Loucy (cell line): ENCODE data around the gene TMEM30B.

Source experiments
- EZH2phosphoT487 ChIP-seq: fragments of 200-600 bp; IDR thresholded peaks from 2 replicates; pipeline ENCODE4 v1.6.1; 2018; ENCODE audit warnings: antibody characterized with exemption, mild to moderate bottlenecking, moderate library complexity, borderline replicate concordance
- TF ChIP-seq, protein P1 (sequence below): fragments of 200-600 bp; sonication (generic); conservative IDR thresholded peaks from 2 replicates; pipeline ENCODE4 v1.5.1; 2014; ENCODE audit warnings: mild to moderate bottlenecking, antibody characterized with exemption, low read length

DNA sequence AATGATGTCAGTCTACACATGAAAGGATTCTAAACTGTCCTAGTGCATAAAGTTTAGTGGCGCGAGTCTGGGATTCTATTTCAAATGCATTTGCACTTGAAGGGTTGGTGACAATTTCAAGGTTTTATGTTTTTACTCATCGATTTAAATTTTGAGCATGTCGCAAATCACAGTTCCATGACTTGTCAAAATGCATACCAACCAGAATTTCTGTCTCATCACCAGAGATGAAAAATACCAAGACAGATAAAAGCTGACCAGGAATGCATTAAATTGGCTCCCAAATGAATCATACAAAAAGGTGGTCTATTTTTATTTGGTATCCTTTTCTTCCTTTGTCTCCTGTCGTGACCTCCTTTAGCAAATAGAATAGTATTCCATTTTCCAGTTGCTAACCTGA is 25.2 kb downstream of the TMEM30B start:
- TF ChIP-seq, protein P1, sequence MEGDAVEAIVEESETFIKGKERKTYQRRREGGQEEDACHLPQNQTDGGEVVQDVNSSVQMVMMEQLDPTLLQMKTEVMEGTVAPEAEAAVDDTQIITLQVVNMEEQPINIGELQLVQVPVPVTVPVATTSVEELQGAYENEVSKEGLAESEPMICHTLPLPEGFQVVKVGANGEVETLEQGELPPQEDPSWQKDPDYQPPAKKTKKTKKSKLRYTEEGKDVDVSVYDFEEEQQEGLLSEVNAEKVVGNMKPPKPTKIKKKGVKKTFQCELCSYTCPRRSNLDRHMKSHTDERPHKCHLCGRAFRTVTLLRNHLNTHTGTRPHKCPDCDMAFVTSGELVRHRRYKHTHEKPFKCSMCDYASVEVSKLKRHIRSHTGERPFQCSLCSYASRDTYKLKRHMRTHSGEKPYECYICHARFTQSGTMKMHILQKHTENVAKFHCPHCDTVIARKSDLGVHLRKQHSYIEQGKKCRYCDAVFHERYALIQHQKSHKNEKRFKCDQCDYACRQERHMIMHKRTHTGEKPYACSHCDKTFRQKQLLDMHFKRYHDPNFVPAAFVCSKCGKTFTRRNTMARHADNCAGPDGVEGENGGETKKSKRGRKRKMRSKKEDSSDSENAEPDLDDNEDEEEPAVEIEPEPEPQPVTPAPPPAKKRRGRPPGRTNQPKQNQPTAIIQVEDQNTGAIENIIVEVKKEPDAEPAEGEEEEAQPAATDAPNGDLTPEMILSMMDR = no peak
- no peak for TF ChIP-seq EZH2phosphoT487
